Lower leg skin (tissue), 3 donors: ENCODE results near the gene ANO10.

Experiments
- POLR2A ChIP-seq, 2 donors: fragments of 450-650 bp; IDR thresholded peaks; one replicate each; pipeline ENCODE4 v1.6.1; 2016 to 2017; ENCODE audit warnings: antibody characterized with exemption in 2 of 2, mild to moderate bottlenecking in 1 of 2, moderate library complexity in 1 of 2
- TF ChIP-seq, protein P1 (sequence below), 3 donors: fragments of 450-650 bp; IDR thresholded peaks; one replicate each; pipeline ENCODE4 v1.5.1; 2016; ENCODE audit warnings: antibody characterized with exemption in 3 of 3, mild to moderate bottlenecking in 3 of 3, moderate library complexity in 2 of 3

GRCh38 chr3:43343815-43344214 lies 278.0 kb downstream of the ANO10 start:
- no peak for TF ChIP-seq POLR2A (IDR thresholded peaks at IDR 0.05)
- TF ChIP-seq, protein P1, sequence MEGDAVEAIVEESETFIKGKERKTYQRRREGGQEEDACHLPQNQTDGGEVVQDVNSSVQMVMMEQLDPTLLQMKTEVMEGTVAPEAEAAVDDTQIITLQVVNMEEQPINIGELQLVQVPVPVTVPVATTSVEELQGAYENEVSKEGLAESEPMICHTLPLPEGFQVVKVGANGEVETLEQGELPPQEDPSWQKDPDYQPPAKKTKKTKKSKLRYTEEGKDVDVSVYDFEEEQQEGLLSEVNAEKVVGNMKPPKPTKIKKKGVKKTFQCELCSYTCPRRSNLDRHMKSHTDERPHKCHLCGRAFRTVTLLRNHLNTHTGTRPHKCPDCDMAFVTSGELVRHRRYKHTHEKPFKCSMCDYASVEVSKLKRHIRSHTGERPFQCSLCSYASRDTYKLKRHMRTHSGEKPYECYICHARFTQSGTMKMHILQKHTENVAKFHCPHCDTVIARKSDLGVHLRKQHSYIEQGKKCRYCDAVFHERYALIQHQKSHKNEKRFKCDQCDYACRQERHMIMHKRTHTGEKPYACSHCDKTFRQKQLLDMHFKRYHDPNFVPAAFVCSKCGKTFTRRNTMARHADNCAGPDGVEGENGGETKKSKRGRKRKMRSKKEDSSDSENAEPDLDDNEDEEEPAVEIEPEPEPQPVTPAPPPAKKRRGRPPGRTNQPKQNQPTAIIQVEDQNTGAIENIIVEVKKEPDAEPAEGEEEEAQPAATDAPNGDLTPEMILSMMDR (IDR thresholded peaks at IDR 0.05): no peak
